ENCODE measurements around the gene MRRF.

DNA sequence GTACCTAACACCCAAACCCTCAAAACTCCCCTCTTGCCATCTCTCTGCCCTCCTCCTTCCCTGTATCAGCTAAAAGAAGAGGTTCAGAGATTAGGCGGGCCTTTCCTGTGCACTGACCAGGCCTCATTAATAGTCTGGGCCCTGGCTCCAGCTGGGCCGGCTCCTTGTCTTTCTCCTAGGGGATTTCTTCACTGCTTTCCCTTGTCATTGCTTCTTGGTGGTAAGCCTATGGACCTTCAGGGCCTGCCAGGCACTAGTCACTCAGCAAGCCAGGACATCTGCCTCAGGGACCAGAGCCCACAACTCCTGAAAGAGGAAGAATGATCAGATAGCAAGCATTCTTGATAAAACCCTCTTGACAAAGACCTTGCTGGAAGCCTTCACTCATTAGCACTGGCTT, 50.9 kb downstream of the MRRF start:
- TF ChIP-seq, protein P1, sequence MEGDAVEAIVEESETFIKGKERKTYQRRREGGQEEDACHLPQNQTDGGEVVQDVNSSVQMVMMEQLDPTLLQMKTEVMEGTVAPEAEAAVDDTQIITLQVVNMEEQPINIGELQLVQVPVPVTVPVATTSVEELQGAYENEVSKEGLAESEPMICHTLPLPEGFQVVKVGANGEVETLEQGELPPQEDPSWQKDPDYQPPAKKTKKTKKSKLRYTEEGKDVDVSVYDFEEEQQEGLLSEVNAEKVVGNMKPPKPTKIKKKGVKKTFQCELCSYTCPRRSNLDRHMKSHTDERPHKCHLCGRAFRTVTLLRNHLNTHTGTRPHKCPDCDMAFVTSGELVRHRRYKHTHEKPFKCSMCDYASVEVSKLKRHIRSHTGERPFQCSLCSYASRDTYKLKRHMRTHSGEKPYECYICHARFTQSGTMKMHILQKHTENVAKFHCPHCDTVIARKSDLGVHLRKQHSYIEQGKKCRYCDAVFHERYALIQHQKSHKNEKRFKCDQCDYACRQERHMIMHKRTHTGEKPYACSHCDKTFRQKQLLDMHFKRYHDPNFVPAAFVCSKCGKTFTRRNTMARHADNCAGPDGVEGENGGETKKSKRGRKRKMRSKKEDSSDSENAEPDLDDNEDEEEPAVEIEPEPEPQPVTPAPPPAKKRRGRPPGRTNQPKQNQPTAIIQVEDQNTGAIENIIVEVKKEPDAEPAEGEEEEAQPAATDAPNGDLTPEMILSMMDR (IDR thresholded peaks at IDR 0.05): no peak
- TF ChIP-seq NFE2L1 (CRISPR knock-in tag; IDR thresholded peaks at IDR 0.05): no peak
- TF ChIP-seq, protein P2, sequence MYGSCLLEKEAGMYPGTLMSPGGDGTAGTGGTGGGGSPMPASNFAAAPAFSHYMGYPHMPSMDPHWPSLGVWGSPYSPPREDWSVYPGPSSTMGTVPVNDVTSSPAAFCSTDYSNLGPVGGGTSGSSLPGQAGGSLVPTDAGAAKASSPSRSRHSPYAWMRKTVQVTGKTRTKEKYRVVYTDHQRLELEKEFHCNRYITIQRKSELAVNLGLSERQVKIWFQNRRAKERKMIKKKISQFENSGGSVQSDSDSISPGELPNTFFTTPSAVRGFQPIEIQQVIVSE (CRISPR knock-in tag; IDR thresholded peaks at IDR 0.05; ENCODE audit: borderline replicate concordance): no peak
- no peak for TF ChIP-seq TCF7 (CRISPR knock-in tag; IDR thresholded peaks at IDR 0.05; ENCODE audit: low read depth)
- TF ChIP-seq, protein P3, sequence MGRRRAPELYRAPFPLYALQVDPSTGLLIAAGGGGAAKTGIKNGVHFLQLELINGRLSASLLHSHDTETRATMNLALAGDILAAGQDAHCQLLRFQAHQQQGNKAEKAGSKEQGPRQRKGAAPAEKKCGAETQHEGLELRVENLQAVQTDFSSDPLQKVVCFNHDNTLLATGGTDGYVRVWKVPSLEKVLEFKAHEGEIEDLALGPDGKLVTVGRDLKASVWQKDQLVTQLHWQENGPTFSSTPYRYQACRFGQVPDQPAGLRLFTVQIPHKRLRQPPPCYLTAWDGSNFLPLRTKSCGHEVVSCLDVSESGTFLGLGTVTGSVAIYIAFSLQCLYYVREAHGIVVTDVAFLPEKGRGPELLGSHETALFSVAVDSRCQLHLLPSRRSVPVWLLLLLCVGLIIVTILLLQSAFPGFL (CRISPR knock-in tag; IDR thresholded peaks at IDR 0.05; ENCODE audit: borderline replicate concordance): no peak
- no peak for TF ChIP-seq ATF1 (CRISPR knock-in tag; IDR thresholded peaks at IDR 0.05)
- TF ChIP-seq ELF4 (CRISPR knock-in tag; IDR thresholded peaks at IDR 0.05; ENCODE audit: low read depth): no peak
